CD4-positive, alpha-beta T cell treated with Interleukin-17A for 1 hour (primary cell): Measurements from ENCODE around the gene TTC21A.
A peak's percentile ranks its signal among the peaks of the same experiment; 100 is the strongest.
"Not testable (repeated sequence)": the region's sequence is repeated elsewhere in the genome, so short reads cannot be mapped to it uniquely, and the experiment has no call there.

Experiments
- DNase-seq: peaks from one replicate; pipeline ENCODE4 v3.0.0-alpha.2; 2020

TTC21A gene

DNA sequence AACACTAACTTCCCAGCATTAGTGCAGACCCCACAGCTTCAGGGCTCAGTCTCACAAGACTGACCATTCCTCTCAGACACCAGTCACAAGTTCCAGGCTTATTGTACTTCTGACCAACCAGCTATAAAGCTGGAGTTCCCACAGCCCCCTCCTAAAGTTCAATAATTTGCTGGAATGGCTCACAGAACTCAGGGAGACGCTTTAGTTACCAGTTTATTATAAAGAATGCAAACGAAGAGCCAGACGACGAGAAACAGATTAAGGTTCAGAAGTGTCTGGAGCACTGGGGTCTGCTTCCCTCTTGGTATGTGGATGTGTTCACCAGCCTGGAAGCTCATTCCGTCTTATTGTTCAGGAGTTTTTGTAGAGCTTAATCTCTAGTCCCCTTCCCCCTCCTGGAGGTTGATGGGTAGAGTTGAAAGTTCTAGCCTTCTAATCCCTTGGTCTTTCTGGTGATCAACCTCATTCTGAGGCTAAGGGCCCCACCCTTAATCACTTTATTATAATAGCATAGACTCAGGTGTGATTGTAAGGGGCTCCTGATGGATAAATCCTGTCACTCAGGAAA lies 50.8 kb downstream of the TTC21A start:
- no peak for DNase-seq

DNA sequence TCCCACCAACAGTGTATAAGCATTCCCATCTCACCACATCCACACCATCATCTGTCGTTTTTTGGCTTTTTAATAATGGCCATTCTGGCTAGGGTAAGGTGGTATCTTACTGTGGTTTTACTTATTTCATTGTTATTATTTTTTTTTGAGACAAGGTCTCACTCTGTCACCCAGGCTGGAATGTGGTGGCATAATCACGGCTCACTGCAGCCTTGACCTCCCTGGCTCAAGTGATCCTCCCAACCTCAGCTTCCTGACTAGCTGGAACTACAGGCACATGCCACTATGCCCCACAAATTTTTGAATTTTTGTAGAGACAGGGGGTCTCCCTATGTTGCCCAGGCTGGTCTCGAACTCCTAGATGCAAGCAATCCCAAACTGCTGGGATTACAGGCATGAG lies 56.9 kb downstream of the TTC21A start:
- DNase-seq: no peak

GRCh38 chr3:39165518-39165917 lies 58.0 kb downstream of the TTC21A start:
- no peak for DNase-seq

DNA sequence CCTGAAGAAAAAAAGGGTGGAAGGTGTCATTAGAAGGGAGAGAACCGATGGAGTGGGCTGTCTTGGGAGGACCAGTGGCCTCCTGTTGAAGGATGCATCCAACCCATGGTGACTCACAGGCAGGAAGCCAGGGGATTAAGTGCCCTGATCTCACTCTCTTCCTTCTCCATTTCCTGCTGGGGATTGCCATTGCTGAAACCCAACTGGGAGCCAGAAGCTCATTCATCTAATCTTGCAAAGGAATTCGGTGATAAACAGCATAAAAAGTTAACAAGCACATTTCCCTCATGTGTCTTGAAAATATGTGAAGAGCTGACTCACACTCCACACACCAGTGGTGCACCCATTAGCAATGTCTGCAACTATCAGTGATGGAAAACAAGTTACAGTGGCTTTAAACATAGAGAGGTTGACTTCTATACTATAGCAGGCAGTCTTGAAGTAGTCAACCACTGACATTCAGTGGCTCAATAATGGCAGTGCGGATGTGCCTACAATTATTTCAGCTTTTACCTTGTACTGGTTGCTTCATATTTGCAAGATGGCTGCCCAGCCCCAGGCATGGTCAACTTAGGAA lies 58.7 kb downstream of the TTC21A start:
- no peak for DNase-seq

DNA sequence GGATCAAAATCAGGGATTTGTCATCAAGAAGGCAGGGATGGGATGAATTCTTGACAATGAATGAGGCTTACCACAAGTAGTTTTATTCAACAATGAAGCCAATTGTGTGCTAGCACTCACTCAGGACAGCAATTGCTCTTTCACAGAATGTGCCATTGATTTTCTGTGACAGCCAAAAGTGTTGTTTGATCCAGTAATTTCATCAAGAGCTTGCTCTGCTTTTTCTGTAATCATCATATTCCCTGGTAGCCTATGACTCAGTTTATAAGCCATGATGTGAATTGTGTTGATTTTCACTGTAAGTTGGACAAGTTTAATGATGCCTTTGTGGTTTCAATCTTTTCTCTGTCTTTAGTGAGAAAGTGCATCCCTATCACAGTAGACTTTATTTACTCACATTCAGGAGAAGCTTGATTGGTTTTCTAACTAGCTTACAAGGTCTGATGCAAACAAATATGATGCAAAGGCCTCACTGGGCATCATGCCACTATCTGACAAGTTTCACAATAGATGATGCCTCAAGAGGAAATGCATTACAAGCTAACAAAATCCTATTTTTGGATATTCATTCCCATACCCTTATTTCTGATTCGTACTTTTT lies 59.6 kb downstream of the TTC21A start:
- no peak for DNase-seq

- no peak for DNase-seq
These were observed 60.8 kb downstream of the TTC21A start for GRCh38 chr3:39168156-39168780.

DNA sequence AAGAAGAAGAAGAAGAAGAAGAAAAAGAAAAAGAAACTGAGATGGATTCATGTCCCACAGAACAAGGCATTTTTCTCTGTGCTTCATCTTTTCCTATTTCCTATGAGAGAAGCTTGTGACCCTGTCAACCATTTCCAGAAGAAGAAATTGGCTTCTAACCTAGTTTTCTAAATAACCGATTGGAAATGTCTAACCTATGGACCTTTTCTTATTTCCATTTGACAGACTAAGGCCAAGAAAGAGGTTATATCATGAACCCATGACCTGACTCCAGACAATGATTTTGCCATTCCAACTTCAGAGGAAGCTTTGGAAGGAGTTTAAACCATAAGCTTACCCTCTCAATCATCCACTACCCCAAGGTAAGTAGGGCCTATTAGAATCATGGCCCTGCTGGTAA lies 62.2 kb downstream of the TTC21A start:
- no peak for DNase-seq

DNA sequence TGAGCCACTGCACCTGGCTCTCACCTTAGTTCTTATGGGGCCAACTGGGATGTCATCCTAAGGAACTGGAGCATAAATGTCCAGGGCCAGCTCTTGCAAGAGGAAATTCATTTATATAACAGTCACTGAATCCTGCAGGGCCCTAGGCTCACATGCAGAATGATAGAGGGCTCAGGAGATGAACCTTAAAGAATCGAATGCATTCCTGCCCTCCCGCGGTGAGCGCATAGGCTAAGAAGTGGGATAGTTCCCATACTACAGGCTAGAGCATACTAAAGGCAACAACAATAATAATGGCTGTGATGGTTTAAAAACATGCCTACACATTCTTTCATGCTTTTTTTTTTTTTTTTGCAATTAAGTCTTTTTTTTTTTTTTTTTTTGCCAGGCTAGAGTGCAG lies 63.0 kb downstream of the TTC21A start:
- DNase-seq: no peak

GRCh38 chr3:39170877-39171276 lies 63.4 kb downstream of the TTC21A start:
- DNase-seq: not testable (repeated sequence)

- DNase-seq: no peak
These were observed 64.4 kb downstream of the TTC21A start for GRCh38 chr3:39171860-39172259.

- no peak for DNase-seq
These were observed 66.0 kb downstream of the TTC21A start for GRCh38 chr3:39173318-39174125.

- DNase-seq: no peak
These were observed 68.7 kb downstream of the TTC21A start for GRCh38 chr3:39176025-39176714.

DNA sequence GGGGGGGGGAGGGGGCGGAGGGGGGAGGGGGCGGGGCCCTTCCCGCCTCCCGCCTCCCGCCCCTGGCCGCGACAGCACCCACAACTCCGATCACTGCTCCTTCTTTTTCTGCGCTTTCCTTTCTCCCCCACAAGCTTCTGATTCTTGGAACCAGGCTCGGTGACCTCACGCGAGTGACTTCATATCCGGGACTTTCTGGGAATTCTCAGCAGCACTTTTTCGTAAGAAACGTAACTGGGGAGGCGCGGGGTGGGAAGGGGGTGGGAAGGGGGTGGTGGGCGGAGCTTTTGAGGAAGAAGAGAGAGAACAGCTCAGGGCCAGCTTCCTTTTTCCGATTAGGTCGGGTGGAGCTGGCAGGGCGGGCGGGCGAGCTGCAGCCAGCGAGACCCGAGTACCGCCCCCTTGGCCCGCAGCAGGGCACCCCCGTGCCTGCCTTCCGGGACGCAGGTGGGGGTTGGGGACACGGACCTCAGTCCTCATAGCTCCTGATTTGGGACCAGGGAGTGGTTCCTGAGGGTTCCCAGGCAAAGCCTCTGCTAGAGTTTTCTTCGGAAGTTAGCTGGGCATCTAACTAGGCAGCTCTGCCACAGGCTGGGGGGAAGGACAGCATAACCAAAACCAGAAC lies 70.3 kb downstream of the TTC21A start:
- peak; percentile 85 for DNase-seq

- DNase-seq: no peak
These were observed 71.1 kb downstream of the TTC21A start for GRCh38 chr3:39178553-39178952.

- no peak for DNase-seq
These were observed 72.7 kb downstream of the TTC21A start for GRCh38 chr3:39180183-39180545.

GRCh38 chr3:39180546-39181346 lies 73.3 kb downstream of the TTC21A start:
- DNase-seq: peak; percentile 94

DNA sequence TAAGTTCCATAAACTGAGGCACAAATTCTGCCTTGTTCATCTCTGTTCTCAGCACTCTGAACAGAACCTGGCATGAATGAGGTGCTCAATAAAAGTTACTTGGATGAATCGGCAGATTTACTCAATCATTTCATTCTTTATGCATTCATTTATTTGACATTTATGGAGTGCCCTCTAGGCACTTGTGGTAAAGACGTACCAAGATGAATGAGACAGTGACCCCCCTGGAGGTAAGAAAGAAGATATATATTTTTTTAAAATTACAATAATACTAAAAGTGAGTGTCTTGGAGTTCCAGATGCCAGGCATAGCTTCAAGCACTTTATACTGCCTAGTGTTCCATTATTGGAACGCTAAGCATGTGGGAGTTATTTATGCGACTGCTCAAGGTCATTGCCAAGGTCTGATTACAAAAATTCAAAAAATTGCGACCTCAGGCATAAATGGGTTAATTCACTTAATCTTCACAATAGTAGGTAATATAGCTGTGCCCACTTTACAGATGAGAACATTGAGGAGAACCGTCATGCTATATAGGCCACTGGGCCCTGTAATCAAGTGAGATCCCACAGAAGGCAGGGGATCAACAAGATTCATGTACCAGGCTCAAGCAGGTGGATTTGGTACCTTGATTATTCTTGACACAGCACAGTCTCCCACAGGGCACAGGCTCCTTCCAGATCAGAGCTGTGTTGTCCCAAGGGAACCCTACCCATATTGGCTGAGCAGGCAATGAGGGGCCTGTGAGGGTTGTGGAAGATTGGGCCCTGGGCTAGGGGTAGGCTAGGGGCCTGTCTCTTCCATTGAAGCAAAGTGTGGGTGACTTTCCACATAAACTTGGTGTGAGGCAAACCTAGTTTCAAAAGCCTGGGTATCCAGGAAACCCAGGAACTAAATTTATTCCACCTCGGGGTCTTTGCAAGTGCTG lies 74.2 kb downstream of the TTC21A start:
- DNase-seq: no peak

DNA sequence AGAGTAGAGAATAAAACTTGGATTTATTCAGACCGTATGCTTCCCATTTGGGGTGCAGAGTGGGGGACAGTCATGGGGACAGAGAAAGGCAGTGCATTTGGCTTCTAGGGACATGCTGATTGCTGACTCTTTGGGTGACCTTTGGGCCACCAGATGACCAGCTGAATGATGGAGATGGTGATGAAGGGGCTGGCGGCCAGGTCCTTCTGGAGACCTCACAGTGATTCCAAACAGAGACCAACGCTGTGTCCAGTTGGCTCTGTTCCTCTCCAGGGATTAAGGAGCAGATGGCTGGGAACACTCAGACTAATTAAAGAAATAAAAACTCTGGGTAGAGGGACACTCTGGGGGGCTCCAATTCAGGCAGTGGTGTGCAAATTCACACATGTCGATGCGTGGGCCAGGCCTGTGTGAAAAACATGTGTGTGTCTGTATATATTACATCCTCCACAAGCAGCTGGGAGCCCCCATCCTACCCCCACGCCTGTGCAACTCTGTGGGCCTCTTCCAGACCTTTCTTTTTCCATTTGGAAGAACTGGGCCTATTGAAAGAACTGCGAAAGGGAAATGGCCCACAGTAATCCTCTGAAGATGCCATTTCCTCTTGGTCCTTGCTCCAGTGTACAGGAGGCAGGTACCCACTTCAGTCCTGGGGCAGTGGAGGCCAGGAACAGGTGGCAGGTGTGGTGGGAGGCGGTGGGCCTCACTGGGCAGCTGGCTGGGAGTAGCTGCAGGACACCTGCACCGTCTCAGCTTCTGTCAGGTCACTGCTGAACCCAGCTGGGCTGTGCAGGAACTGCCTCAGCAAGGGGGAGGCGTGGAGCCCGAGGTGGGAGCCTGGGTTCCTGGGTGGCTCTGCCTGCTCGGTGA lies 76.0 kb downstream of the TTC21A start:
- DNase-seq: no peak
